Measurements from ENCODE around the gene ME1.
"Not testable (repeated sequence)": the region's sequence is repeated elsewhere in the genome, so short reads cannot be mapped to it uniquely, and the experiment has no call there.

Gene ME1

GRCh38 chr6:83430611-83431544 lies at the start of gene ME1:
ME1 (minus strand) TSS chr6:83431051; CDS start chr6:83430954, 97 bp downstream.
- peak; percentile 45 for DNase-seq (ENCODE audit: low read depth)

GRCh38 chr6:83480470-83480869 lies 49.6 kb upstream of the ME1 start:
- DNase-seq (ENCODE audit: low read depth): no peak

GRCh38 chr6:83479389-83479788 lies 48.5 kb upstream of the ME1 start:
- DNase-seq (ENCODE audit: low read depth): no peak

DNA sequence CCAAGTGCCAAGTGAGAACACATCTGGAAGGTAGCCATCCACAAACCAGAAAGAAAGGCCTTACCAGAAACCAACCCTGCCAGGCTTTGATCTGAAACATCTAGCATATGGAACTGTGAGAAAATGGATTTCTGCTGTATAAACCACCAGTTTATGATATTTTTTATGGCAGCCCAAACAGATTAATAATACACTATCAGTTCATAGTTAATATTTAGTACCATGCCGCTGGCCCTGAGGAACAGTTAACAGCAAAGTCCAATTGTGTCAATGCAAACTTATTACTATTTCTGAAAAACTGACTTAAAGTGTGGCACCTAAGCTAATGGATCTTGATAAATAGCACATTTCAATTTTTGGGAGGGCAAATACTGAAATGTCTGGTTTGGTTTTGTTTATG lies 46.1 kb upstream of the ME1 start:
- DNase-seq (ENCODE audit: low read depth): no peak

GRCh38 chr6:83474309-83474708 lies 43.5 kb upstream of the ME1 start:
- DNase-seq (ENCODE audit: low read depth): no peak

GRCh38 chr6:83472767-83473166 lies 41.9 kb upstream of the ME1 start:
- no peak for DNase-seq (ENCODE audit: low read depth)

DNA sequence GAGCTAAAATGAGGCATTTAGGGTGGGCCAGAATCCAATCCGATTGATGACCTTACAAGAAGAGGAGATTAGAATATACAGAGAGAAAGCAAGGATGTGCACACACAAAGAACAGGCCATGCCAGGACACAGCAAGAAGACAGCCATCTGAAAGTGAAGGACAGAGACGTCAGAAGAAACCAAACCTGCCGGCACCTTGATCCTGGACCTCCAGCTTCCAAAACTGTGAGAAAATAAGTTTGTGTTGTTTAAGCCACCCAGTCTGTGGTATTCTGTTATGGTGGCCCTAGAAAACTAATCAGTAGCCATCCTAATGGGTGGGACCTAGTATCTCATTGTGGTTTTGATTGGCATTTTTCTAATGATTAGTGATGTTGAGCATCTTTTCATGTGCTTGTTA lies 39.7 kb upstream of the ME1 start:
- DNase-seq (ENCODE audit: low read depth): no peak

- no peak for DNase-seq (ENCODE audit: low read depth)
These were observed 39.1 kb upstream of the ME1 start for GRCh38 chr6:83470001-83470400.

DNA sequence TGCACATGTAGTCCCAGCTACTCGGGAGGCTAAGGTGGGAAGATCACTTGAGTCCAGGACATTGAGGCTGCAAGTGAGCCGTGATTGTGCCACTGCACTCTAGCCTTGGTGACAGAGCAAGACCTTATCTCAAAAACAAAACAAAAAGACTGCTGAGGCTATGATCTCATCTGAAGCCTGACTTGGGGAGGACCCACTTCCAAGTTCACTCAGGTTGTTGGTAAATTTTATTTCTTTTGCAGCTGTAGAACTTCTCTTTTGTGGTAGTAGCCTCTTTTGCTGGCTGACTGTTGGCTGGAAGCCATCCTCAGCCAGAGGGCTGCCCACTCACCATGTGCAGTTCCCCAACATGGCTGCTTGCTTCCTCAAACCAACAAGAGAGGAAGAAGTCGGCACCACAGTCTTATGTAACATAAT lies 36.8 kb upstream of the ME1 start:
- DNase-seq (ENCODE audit: low read depth): no peak

GRCh38 chr6:83466328-83466727 lies 35.5 kb upstream of the ME1 start:
- DNase-seq (ENCODE audit: low read depth): no peak

DNA sequence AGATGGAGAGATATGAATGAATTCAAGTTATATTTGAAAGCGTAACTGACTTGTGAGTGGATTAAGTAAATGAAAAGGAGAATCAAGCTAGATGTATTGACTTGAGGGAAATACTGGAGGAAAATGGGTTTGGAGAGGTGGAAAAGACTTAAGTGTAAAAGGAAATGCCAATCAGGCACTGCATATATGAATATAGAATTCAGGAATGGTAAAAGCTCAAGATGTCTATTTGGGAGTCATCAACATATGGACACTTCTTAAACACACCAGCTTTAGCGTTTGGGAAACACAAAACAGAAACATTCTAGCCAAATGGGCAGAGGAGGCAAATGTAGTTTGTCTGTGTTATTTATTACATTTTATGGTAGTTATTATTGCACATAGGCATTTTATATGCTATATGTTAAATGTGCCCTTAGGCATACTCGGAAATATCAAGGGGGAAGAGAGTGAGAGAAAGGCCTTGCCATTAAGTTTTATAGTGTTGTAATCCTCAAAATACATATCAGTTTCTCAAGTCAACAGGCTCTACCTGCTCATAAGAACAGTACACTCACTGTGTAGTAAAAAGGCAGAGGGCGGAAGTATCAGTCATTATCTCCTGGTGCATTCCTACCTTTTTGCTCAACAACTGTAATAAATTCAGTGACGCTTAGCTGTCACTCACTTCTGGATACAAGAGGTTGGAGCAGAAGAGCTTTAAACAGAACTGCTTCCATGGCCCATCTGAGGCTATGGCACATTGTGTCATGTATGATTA lies 33.7 kb upstream of the ME1 start:
- no peak for DNase-seq (ENCODE audit: low read depth)

- no peak for DNase-seq (ENCODE audit: low read depth)
These were observed 33.0 kb upstream of the ME1 start for GRCh38 chr6:83463886-83464285.

GRCh38 chr6:83462524-83462923 lies 31.7 kb upstream of the ME1 start:
- DNase-seq (ENCODE audit: low read depth): no peak

GRCh38 chr6:83461438-83461837 lies 30.6 kb upstream of the ME1 start:
- DNase-seq (ENCODE audit: low read depth): no peak

DNA sequence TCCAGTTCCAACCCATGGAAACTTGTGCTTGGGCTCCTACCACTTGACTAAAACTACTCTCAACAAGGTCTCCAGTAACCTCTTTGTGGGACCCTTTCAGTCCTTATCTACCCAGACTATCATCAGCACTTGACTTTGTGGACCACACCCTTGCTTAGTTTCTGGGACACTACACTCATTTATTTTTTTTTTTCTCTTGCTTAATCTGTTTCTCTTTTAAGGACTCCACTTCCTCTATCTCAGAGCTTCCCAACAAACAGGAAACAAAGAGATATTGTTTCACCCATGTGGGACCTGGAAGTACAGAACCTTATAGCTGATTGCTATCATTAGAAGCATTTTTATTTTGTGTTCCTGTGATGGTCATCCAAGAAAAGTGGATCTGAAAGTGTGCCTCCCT lies 28.8 kb upstream of the ME1 start:
- DNase-seq (ENCODE audit: low read depth): no peak

GRCh38 chr6:83450015-83450414 lies 19.2 kb upstream of the ME1 start:
- DNase-seq (ENCODE audit: low read depth): not testable (repeated sequence)

DNA sequence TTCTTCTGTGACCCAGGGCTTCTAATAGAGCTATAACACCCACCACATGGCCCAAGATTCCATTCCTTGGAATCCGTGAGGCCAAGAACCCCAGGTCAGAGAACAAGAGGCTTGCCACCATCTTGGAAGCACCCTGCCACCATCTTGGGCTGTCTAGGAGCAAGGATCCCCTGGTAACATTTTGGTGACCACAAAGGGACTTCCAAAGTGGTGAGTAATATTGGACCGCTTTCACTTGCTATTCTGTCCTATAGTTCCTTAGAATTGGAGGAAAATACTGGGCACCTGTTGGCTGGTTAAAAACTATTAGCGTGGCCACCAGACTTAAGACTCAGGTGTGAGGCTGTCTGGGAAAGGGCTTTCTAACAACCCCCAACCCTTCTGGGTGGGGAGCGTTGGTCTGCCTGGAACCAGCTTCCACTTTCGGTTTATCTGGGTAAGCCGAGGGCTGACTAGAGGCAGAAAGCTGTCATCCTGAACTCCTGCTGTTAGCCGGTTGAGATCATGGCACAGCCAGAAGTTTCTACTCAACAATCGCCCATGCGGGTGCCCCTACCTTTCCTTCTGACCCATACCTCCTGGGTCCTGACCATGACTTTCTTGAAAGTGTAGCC lies 13.3 kb upstream of the ME1 start:
- not testable (repeated sequence) for DNase-seq (ENCODE audit: low read depth)

GRCh38 chr6:83443516-83443915 lies 12.7 kb upstream of the ME1 start:
- no peak for DNase-seq (ENCODE audit: low read depth)

DNA sequence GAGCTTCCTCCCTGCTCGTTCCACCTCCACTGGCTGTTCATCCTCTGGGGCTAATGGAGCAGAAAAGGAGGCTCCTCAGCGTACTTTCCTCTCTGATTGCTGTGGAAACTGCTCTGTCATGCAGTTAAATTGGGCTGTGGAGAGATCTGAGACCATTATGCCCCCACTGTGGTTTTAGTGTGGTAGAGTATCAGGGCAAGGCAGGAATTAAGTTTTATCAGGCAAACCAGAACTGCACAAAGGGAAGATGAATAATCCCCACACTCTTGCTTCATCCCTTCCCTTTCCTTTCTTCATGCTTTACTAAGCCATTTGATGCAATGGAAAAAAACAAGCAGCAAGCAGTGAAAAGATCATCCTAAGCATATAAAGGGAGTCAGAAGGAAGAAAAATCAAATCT lies 11.9 kb upstream of the ME1 start:
- no peak for DNase-seq (ENCODE audit: low read depth)

DNA sequence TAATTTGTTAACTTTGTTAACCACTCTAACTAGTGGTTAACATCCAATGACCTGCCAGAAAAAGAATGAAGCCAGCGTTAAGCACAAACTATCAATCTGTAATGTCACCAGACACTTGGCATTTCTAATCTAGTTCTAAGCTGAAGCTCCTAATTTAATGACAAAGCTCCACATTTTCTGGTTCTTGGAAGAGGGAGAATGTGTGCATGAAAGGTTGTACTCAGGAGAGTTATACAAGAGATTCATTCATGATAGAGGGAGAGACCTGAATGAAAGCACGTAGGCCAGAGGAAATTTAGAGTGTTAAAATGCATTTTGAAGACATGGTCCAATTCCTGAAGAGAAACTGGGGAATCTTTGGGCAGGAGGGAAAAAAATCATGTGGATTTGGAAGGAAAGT lies 8.3 kb upstream of the ME1 start:
- DNase-seq (ENCODE audit: low read depth): no peak

- no peak for DNase-seq (ENCODE audit: low read depth)
These were observed 5.8 kb upstream of the ME1 start for GRCh38 chr6:83436674-83437073.

- no peak for DNase-seq (ENCODE audit: low read depth)
These were observed 2.3 kb upstream of the ME1 start for GRCh38 chr6:83433177-83433576.

DNA sequence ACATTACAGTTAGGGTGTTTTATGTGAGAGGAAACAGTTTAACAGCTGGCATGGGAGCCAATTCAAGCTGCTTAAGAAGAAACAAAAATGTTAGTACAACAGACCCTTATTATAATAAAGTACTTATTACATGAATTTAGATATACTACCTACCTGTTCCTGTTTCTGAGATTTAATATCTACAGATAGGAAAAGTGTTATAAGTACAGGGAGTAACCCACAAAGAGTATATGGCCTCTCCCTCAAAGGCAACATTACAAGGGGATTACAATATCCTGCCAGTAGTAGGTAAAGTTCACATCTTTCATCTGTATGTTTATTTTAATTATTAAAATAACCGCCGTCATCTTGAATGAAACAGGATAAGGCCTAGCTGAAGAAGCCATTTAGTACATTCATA lies 1.8 kb upstream of the ME1 start:
- no peak for DNase-seq (ENCODE audit: low read depth)
